ENCODE data around the gene RALGAPA2.

DNA sequence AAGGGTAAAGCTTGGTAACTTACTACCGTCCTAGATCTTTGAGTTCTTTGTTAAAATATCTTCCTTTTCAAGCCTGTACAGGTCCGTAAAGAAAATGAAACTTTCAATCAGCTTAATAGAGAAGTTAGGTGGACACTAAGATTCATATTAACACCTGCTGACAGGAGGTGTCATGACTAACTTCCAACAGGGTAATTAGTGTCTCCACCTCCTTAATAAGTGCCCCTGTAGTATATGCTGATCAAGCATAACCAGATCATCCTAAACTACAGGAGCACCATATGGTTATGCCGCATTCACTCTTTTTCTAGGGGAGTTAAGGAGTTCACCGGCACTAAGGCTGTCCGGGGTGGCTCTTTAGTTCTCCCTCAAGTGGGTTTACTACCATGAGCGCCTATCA, 23.9 kb upstream of the RALGAPA2 start:
- TF ChIP-seq, protein P1, sequence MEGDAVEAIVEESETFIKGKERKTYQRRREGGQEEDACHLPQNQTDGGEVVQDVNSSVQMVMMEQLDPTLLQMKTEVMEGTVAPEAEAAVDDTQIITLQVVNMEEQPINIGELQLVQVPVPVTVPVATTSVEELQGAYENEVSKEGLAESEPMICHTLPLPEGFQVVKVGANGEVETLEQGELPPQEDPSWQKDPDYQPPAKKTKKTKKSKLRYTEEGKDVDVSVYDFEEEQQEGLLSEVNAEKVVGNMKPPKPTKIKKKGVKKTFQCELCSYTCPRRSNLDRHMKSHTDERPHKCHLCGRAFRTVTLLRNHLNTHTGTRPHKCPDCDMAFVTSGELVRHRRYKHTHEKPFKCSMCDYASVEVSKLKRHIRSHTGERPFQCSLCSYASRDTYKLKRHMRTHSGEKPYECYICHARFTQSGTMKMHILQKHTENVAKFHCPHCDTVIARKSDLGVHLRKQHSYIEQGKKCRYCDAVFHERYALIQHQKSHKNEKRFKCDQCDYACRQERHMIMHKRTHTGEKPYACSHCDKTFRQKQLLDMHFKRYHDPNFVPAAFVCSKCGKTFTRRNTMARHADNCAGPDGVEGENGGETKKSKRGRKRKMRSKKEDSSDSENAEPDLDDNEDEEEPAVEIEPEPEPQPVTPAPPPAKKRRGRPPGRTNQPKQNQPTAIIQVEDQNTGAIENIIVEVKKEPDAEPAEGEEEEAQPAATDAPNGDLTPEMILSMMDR (conservative IDR thresholded peaks at IDR 0.05; ENCODE audit: low read length) = no peak
- no peak for TF ChIP-seq EZH2phosphoT487 (IDR thresholded peaks at IDR 0.05; ENCODE audit: borderline replicate concordance)
